NCI-H2107 treated with DMSO at 0.1 percent for 48 hours (cell line): ENCODE results near the gene DNAAF6.
"Not testable (repeated sequence)": the region's sequence is repeated elsewhere in the genome, so short reads cannot be mapped to it uniquely, and the experiment has no call there.

Experiments
- DNase-seq: peaks from one replicate; lab custom pipeline; 2025; ENCODE audit not compliant: unreplicated experiment; lab: John Stamatoyannopoulos, UW

Gene DNAAF6

GRCh38 chrX:107205770-107206696 lies at the start of gene DNAAF6, which contains the start of gene NUP62CL:
TSS of gene DNAAF6 (plus strand) at chrX:107206611. CDS start at chrX:107212876, 6,265 bp downstream.
TSS of gene NUP62CL (minus strand) at chrX:107206433. CDS start at chrX:107175146, 31,287 bp downstream.
- peak; percentile 65 for DNase-seq

GRCh38 chrX:107157618-107158017 lies 48.8 kb upstream of the DNAAF6 start:
- not testable (repeated sequence) for DNase-seq

- DNase-seq = no peak
Observed at GRCh38 chrX:107167163-107167921, 39.1 kb upstream of the DNAAF6 start.

- no peak for DNase-seq
Observed at GRCh38 chrX:107168257-107168656, 38.2 kb upstream of the DNAAF6 start.

- DNase-seq = no peak
Observed at GRCh38 chrX:107168712-107169111, 37.7 kb upstream of the DNAAF6 start.

- no peak for DNase-seq
Observed at GRCh38 chrX:107171369-107172102, 34.9 kb upstream of the DNAAF6 start.

GRCh38 chrX:107197319-107197718 lies 9.1 kb upstream of the DNAAF6 start:
- DNase-seq = no peak

GRCh38 chrX:107198074-107198473 lies 8.3 kb upstream of the DNAAF6 start:
- not testable (repeated sequence) for DNase-seq

GRCh38 chrX:107199491-107199890 lies 6.9 kb upstream of the DNAAF6 start:
- no peak for DNase-seq

GRCh38 chrX:107204068-107204605 lies 2.3 kb upstream of the DNAAF6 start:
- DNase-seq = no peak

GRCh38 chrX:107206697-107207065 lies 270 bp downstream of the DNAAF6 start:
- DNase-seq = no peak

GRCh38 chrX:107207089-107207488 lies 678 bp downstream of the DNAAF6 start:
- DNase-seq = no peak

GRCh38 chrX:107207943-107208342 lies 1.5 kb downstream of the DNAAF6 start:
- DNase-seq = no peak

- DNase-seq = no peak
Observed at GRCh38 chrX:107213477-107213876, 7.1 kb downstream of the DNAAF6 start.

- DNase-seq = no peak
Observed at GRCh38 chrX:107226757-107227156, 20.3 kb downstream of the DNAAF6 start.

GRCh38 chrX:107227780-107228485 lies 21.5 kb downstream of the DNAAF6 start:
- DNase-seq = no peak

GRCh38 chrX:107228486-107228819 lies 22.0 kb downstream of the DNAAF6 start:
- DNase-seq = no peak

- no peak for DNase-seq
Observed at GRCh38 chrX:107272431-107272921, 66.1 kb downstream of the DNAAF6 start.

- no peak for DNase-seq
Observed at GRCh38 chrX:107273795-107274194, 67.4 kb downstream of the DNAAF6 start.

GRCh38 chrX:107288676-107289075 lies 82.3 kb downstream of the DNAAF6 start:
- no peak for DNase-seq
